Measurements from ENCODE around the gene DOK3. TPM values are rescaled to one million over a fixed set of nuclear protein-coding genes. Genes with fewer than 3 reads are reported as not detected.

DOK3 gene
- total and polyA plus RNA-seq, 2 donors (not counting 1 experiment from before 2014, with no cell fraction given) = 103 to 115 TPM

DNA sequence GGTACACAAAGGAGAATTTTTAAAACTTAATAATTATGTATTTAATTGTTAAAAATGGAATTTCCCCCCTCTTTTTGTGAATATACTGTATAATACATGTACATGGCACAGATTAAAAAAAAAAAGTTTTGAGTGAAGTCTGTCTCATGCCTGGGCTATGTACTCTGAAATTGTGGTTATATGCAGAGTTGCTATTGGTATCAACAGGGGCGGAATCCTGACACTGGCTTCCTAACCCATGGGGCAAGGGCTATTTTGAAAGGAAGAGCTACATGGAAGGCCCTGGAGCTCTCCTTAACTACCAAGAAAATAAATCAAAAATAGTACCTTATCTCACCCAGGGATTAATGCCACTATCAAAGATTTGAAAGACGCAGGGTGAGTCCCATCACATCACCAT is 45.6 kb upstream of the DOK3 start:
- H3K9ac ChIP-seq (ENCODE audit: low read length) = peak overlapping the region; percentile 72
- H2AFZ ChIP-seq (ENCODE audit: insufficient read depth, low read depth, low read length, poor library complexity, severe bottlenecking) = peak overlapping the region; percentile 89
- DNase-seq = no peak
- peak overlapping the region in 1 of 5 experiments; percentile 77 for H3K4me3 ChIP-seq (ENCODE audit: control extremely low read depth in 1 of 5, extremely low read depth in 1 of 5, insufficient read depth in 1 of 5, low read depth in 2 of 5, low read length in 4 of 5)
- peak overlapping the region; percentile 96 for H3K4me2 ChIP-seq (replicated peaks; ENCODE audit: low read depth, low read length, poor library complexity, severe bottlenecking)
- H3K4me1 ChIP-seq (ENCODE audit: control insufficient read depth in 2 of 2, insufficient read depth in 2 of 2, low read length in 2 of 2) = peaks cover 16 to 22% of the 10 kb centered on the region in 2 donors
- CTCF ChIA-PET = no interaction called here
- 83% methylated on average over 1 of the region's 2 CpGs for WGBS (ENCODE audit: insufficient coverage)
- H3K27ac Mint-ChIP-seq = no peak overlapping the region
- POLR2A ChIA-PET = interaction anchor here (0.7 kb wide), 1 partner anchor 1192 kb away, joined by 4 read pairs; no protein-coding TSS in a partner anchor
- TF ChIP-seq, protein P1, sequence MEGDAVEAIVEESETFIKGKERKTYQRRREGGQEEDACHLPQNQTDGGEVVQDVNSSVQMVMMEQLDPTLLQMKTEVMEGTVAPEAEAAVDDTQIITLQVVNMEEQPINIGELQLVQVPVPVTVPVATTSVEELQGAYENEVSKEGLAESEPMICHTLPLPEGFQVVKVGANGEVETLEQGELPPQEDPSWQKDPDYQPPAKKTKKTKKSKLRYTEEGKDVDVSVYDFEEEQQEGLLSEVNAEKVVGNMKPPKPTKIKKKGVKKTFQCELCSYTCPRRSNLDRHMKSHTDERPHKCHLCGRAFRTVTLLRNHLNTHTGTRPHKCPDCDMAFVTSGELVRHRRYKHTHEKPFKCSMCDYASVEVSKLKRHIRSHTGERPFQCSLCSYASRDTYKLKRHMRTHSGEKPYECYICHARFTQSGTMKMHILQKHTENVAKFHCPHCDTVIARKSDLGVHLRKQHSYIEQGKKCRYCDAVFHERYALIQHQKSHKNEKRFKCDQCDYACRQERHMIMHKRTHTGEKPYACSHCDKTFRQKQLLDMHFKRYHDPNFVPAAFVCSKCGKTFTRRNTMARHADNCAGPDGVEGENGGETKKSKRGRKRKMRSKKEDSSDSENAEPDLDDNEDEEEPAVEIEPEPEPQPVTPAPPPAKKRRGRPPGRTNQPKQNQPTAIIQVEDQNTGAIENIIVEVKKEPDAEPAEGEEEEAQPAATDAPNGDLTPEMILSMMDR (IDR thresholded peaks at IDR 0.05) = no peak
- TF ChIP-seq EZH2 (IDR thresholded peaks at IDR 0.05; ENCODE audit: borderline replicate concordance, insufficient read depth, low read depth, low read length, poor library complexity, severe bottlenecking) = no peak
- H3K79me2 ChIP-seq (ENCODE audit: control insufficient read depth, insufficient read depth, low read length) = peaks cover 50% of the 10 kb centered on the region
- no peaks in the 10 kb centered on the region for H3K9me3 Mint-ChIP-seq (ENCODE audit: insufficient read depth)
- H3K27me3 Mint-ChIP-seq = no peaks in the 10 kb centered on the region
- ATAC-seq (ENCODE audit: low read depth) = no peak
- peaks cover 24% of the 10 kb centered on the region for H4K20me1 ChIP-seq (ENCODE audit: control insufficient read depth, insufficient read depth, low read length, poor library complexity, severe bottlenecking)
- no peaks in the 10 kb centered on the region for H3K27me3 ChIP-seq (replicated peaks in 1 of 4; ENCODE audit: control extremely low read depth in 1 of 4, control insufficient read depth in 3 of 4, insufficient read depth in 4 of 4, low read length in 3 of 4)
- peaks cover 2 to 15% of the 10 kb centered on the region in 2 experiments for H3K36me3 ChIP-seq (replicated peaks in 1 of 2; ENCODE audit: control extremely low read depth in 1 of 2, control insufficient read depth in 1 of 2, extremely low read depth in 1 of 2, insufficient read depth in 2 of 2, low read length in 1 of 2)
- H3K27ac ChIP-seq (ENCODE audit: low read length in 2 of 2) = no peak overlapping the region
- H3K4me1 Mint-ChIP-seq = peaks cover 28% of the 10 kb centered on the region
- intact Hi-C loops (cut with micrococcal nuclease) = loop anchor here (2.0 kb wide), 1 partner anchor 46 kb away; the partner anchor contains the start of gene B4GALT7
- H3K4me3 Mint-ChIP-seq = peak overlapping the region; percentile 93
- H3K9me3 ChIP-seq (ENCODE audit: control extremely low read depth in 1 of 3, control insufficient read depth in 2 of 3, insufficient read depth in 1 of 3, low read length in 2 of 3) = no peaks in the 10 kb centered on the region

DNA sequence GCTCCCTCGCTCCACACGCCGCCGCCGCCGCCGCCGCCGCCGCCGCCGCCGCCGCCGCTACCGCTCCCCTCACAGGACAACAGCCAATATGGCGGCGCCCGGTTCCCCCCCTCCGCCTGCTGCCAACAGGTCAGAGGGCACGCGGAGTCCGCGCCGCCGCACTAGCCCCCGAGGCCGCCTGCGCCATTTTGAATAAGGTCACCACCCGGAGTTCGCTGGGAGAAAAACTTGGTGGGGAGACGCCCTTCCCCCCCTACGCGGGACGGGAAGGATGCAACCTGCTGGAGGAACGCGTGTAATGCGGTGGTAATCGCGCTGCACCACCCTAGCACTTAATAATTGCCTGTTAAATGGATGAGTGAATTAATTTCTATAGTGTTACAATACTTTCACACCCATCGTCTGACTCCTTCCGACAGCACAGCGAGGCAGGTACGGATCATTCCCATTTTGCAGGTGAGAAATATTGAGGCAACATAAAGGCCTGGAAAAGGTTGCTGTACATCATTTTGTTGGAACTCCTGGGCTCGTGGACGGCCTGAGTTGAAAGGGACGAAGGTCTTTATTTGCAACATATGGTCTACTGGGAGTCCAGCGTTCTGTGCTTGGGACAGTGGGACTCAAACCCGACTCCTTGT is 45.0 kb upstream of the DOK3 start, which contains the start of gene FAM193B:
TSS of gene FAM193B (minus strand) at position 90 of the 638 bp plus-strand sequence. CDS start 105 bp downstream, outside the sequence.
- intact Hi-C loops (cut with micrococcal nuclease) = loop anchor here (1.0 to 2.0 kb wide), 3 partner anchors 38 to 46 kb away; partner anchors contain the start of genes B4GALT7, DDX41 and TMED9

More for the DNA sequence above, 45.0 kb upstream of the DOK3 start, which contains the start of gene FAM193B:
- ChIA-PET CTCF (interaction anchor here (1.3 kb wide), 1 partner anchor 53 kb away, joined by 7 read pairs; no protein-coding TSS in a partner anchor), POLR2A (no interaction called here)
- DNase-seq (peak; percentile 95), ATAC-seq (ENCODE audit: low read depth) (peak; percentile 99)
- Histone ChIP-seq H3K79me2 (ENCODE audit: control insufficient read depth, insufficient read depth, low read length) (peaks cover 57% of the 10 kb centered on the region), H3K9me3 (ENCODE audit: control extremely low read depth in 1 of 3, control insufficient read depth in 2 of 3, insufficient read depth in 1 of 3, low read length in 2 of 3) (no peaks in the 10 kb centered on the region), H4K20me1 (ENCODE audit: control insufficient read depth, insufficient read depth, low read length, poor library complexity, severe bottlenecking) (peaks cover 30% of the 10 kb centered on the region), H3K36me3 (replicated peaks in 1 of 2; ENCODE audit: control extremely low read depth in 1 of 2, control insufficient read depth in 1 of 2, extremely low read depth in 1 of 2, insufficient read depth in 2 of 2, low read length in 1 of 2) (peaks cover 2 to 15% of the 10 kb centered on the region in 2 experiments), H3K27me3 (replicated peaks in 1 of 4; ENCODE audit: control extremely low read depth in 1 of 4, control insufficient read depth in 3 of 4, insufficient read depth in 4 of 4, low read length in 3 of 4) (no peaks in the 10 kb centered on the region), H3K9ac (ENCODE audit: low read length) (peak within 1 kb of the TSS; percentile 85), H3K4me1 (ENCODE audit: control insufficient read depth in 2 of 2, insufficient read depth in 2 of 2, low read length in 2 of 2) (peaks cover 18 to 26% of the 10 kb centered on the region in 2 donors), H3K4me3 (ENCODE audit: control extremely low read depth in 1 of 5, extremely low read depth in 1 of 5, insufficient read depth in 1 of 5, low read depth in 2 of 5, low read length in 4 of 5) (peak within 1 kb of the TSS; percentile 61 to 84 (median 77)), H3K4me2 (replicated peaks; ENCODE audit: low read depth, low read length, poor library complexity, severe bottlenecking) (peak within 1 kb of the TSS; percentile 96), H3K27ac (ENCODE audit: low read length in 2 of 2) (peak within 1 kb of the TSS; percentile 36 to 66), H2AFZ (ENCODE audit: insufficient read depth, low read depth, low read length, poor library complexity, severe bottlenecking) (peak within 1 kb of the TSS; percentile 89)
- no peaks in the 10 kb centered on the region for H3K9me3 Mint-ChIP-seq (ENCODE audit: insufficient read depth)
- H3K4me1 Mint-ChIP-seq = peaks cover 30% of the 10 kb centered on the region
- TF ChIP-seq, protein P1 (IDR thresholded peaks at IDR 0.05) = no peak
- TF ChIP-seq EZH2 (IDR thresholded peaks at IDR 0.05; ENCODE audit: borderline replicate concordance, insufficient read depth, low read depth, low read length, poor library complexity, severe bottlenecking) = no peak
- 10% methylated on average over 43 of the region's 49 CpGs for WGBS (ENCODE audit: insufficient coverage)
- peak within 1 kb of the TSS; percentile 93 for H3K4me3 Mint-ChIP-seq
- H3K27me3 Mint-ChIP-seq = no peaks in the 10 kb centered on the region
- peak within 1 kb of the TSS; percentile 84 for H3K27ac Mint-ChIP-seq
